ENCODE results near the gene COPG2. TPM values are rescaled to one million over a fixed set of nuclear protein-coding genes. Genes with fewer than 3 reads are reported as not detected.

COPG2 gene
- total RNA-seq, 1 donor from 2014 or later = 36.8 TPM

- H3K27me3 Mint-ChIP-seq (ENCODE audit: unreplicated experiment) = peaks cover 4% of the 10 kb centered on the region
- H3K9me3 Mint-ChIP-seq (ENCODE audit: unreplicated experiment) = peaks cover 4% of the 10 kb centered on the region
- H3K36me3 Mint-ChIP-seq (ENCODE audit: unreplicated experiment) = no peaks in the 10 kb centered on the region
- H3K27ac Mint-ChIP-seq (ENCODE audit: unreplicated experiment) = peak overlapping the region; percentile 73
- H3K4me3 Mint-ChIP-seq (ENCODE audit: unreplicated experiment) = peak overlapping the region; percentile 89
- peaks cover 4% of the 10 kb centered on the region for H3K4me1 Mint-ChIP-seq (ENCODE audit: low read depth, unreplicated experiment)
- no peak for TF ChIP-seq CTCF (IDR thresholded peaks at IDR 0.05; ENCODE audit: partially characterized antibody, unreplicated experiment)
- DNase-seq = no peak
Measured at GRCh38 chr7:130669085-130669700, 645 bp upstream of the COPG2 start.

DNA sequence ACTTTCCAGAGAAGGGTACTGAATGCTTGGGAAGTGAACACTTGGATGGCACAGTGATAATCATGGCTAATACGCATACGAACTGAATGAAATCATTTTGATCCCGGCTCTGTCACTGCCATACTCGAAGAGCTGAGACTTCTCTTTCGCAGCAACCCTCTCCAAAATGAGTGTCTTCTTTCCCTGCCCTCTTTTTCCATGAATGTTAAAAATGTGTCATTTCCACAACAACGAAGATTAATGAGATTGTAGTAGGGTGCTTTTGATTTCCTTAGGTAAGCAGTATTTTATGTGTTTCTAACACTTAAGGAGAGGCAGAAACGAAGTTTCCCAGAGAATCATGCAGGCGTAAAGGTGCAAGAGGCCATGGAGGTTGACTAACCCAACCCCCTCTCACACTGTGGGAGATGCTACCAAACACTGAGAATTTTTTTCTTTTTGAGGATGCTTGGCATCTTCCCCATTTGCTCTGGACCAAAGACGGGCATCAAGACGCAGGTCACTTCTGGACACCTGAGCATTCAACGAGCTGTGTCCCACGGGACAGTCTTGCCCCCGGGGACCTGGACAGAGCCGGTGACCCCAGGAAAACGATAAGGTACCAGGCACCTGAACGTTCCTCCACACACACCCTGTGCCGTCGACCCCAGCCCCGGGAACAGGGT, 823 bp downstream of the COPG2 start:
- peak overlapping the region; percentile 82 for H3K4me3 Mint-ChIP-seq (ENCODE audit: unreplicated experiment)
- no peak for TF ChIP-seq CTCF (IDR thresholded peaks at IDR 0.05; ENCODE audit: partially characterized antibody, unreplicated experiment)
- peak overlapping the region; percentile 4 for H3K27ac Mint-ChIP-seq (ENCODE audit: unreplicated experiment)
- H3K27me3 Mint-ChIP-seq (ENCODE audit: unreplicated experiment) = peaks cover 4% of the 10 kb centered on the region
- peaks cover 4% of the 10 kb centered on the region for H3K9me3 Mint-ChIP-seq (ENCODE audit: unreplicated experiment)
- no peaks in the 10 kb centered on the region for H3K36me3 Mint-ChIP-seq (ENCODE audit: unreplicated experiment)
- H3K4me1 Mint-ChIP-seq (ENCODE audit: low read depth, unreplicated experiment) = peaks cover 4% of the 10 kb centered on the region
- DNase-seq = no peak

GRCh38 chr7:130662426-130662825, 6.1 kb downstream of the COPG2 start:
- H3K36me3 Mint-ChIP-seq (ENCODE audit: unreplicated experiment) = no peaks in the 10 kb centered on the region

DNA sequence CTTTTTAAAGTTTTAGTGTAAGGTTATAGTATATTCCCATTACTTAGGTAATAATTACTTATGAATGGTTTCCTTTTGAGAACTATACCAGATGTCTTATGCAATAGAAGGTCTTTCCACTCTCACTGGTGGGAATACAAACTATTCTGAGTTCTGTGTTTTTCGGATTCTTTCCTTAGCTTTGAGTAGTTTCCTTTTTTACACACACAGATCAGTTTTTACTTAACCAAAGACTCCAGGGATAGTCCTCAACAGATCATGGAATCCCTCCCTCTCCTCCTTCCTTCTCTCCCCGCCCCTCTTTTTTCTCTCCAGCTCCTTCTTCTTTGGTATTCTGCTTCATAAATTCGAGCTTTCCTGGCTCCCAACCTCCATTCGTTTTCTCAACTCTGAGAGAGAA, 13.3 kb downstream of the COPG2 start:
- Mint-ChIP-seq H3K27me3 (ENCODE audit: unreplicated experiment) (no peaks in the 10 kb centered on the region), H3K4me3 (ENCODE audit: unreplicated experiment) (no peak overlapping the region), H3K27ac (ENCODE audit: unreplicated experiment) (no peak overlapping the region), H3K36me3 (ENCODE audit: unreplicated experiment) (no peaks in the 10 kb centered on the region), H3K9me3 (ENCODE audit: unreplicated experiment) (no peaks in the 10 kb centered on the region), H3K4me1 (ENCODE audit: low read depth, unreplicated experiment) (peaks cover 2% of the 10 kb centered on the region)
- DNase-seq = no peak
- TF ChIP-seq CTCF (IDR thresholded peaks at IDR 0.05; ENCODE audit: partially characterized antibody, unreplicated experiment) = no peak

More at GRCh38 chr7:130662426-130662825, 6.1 kb downstream of the COPG2 start:
- H3K4me3 Mint-ChIP-seq (ENCODE audit: unreplicated experiment) = no peak overlapping the region
- no peaks in the 10 kb centered on the region for H3K27me3 Mint-ChIP-seq (ENCODE audit: unreplicated experiment)
- no peak for DNase-seq
- H3K27ac Mint-ChIP-seq (ENCODE audit: unreplicated experiment) = no peak overlapping the region
- no peaks in the 10 kb centered on the region for H3K4me1 Mint-ChIP-seq (ENCODE audit: low read depth, unreplicated experiment)
- TF ChIP-seq CTCF (IDR thresholded peaks at IDR 0.05; ENCODE audit: partially characterized antibody, unreplicated experiment) = no peak
- H3K9me3 Mint-ChIP-seq (ENCODE audit: unreplicated experiment) = no peaks in the 10 kb centered on the region

DNA sequence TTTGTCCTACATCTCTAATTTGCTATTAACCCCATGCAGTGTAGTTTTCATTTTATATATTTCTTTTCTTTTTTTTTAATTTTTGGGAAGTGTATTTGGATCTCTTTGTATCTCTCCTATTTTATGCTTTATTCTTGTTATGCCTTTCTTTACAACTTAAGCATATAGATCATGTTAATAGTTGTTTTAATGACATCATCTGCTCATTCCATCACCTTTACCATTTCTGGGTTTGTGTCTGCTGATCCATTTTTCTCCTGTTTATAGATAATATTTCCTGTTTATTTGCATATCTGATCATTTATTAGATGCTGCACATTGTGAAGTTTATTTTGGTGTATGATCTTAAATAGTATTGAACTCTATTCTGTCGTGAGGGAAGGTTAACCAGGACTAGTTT, 13.7 kb downstream of the COPG2 start:
- DNase-seq = no peak
- no peaks in the 10 kb centered on the region for H3K27me3 Mint-ChIP-seq (ENCODE audit: unreplicated experiment)
- H3K4me1 Mint-ChIP-seq (ENCODE audit: low read depth, unreplicated experiment) = peaks cover 2% of the 10 kb centered on the region
- no peak for TF ChIP-seq CTCF (IDR thresholded peaks at IDR 0.05; ENCODE audit: partially characterized antibody, unreplicated experiment)
- H3K27ac Mint-ChIP-seq (ENCODE audit: unreplicated experiment) = no peak overlapping the region
- no peaks in the 10 kb centered on the region for H3K9me3 Mint-ChIP-seq (ENCODE audit: unreplicated experiment)
- H3K36me3 Mint-ChIP-seq (ENCODE audit: unreplicated experiment) = no peaks in the 10 kb centered on the region
- no peak overlapping the region for H3K4me3 Mint-ChIP-seq (ENCODE audit: unreplicated experiment)
